ENCODE measurements around the gene RAB40C.

- no peak for TF ChIP-seq CSRNP3 (CRISPR knock-in tag; IDR thresholded peaks at IDR 0.05)
- no peak for TF ChIP-seq ARNTL (CRISPR knock-in tag; IDR thresholded peaks at IDR 0.05; ENCODE audit: borderline replicate concordance, low read depth)
- TF ChIP-seq CREB5 (CRISPR knock-in tag; IDR thresholded peaks at IDR 0.05; ENCODE audit: low read depth): no peak
Measured at GRCh38 chr16:660132-660458, 70.2 kb downstream of the RAB40C start.
